H1 (cell line): ENCODE results near the gene RELT. TPM values are rescaled to one million over a fixed set of nuclear protein-coding genes. Genes with fewer than 3 reads are reported as not detected.

ENCODE experiments used
- RFX5 ChIP-seq: IDR thresholded peaks from 2 replicates; pipeline ENCODE4 v1.6.1; 2011; ENCODE audit warnings: low read depth, low read length, improper control_type of control experiment, borderline replicate concordance
- polyA plus RNA-seq, 7 experiments: library from polyadenylated mRNA; depleted of rRNA in 3 of 7; stranded (reverse) in 5 of 7; unstranded in 2 of 7; fragments of >200 nt in 5 of 7; fragments of 200-250 nt in 2 of 7; gene quantifications; 1 replicate in 5 of 7; 2 replicates in 1 of 7; 4 replicates in 1 of 7; pipeline versions ENCODE4 v1.2.1 to v1.2.3, GENCODE V29; 2011 to 2013; ENCODE audit warnings: missing spikeins in 2 of 7, mixed read lengths in 2 of 7
- total RNA-seq: library from RNA; stranded (reverse); fragmentation: NEBNext Ultra II Directional; extraction: Animal tissue kit (Norgen Biotek cat#: 25700); gene quantifications from 2 replicates; pipeline ENCODE4 v1.2.1, GENCODE V29; 2021

RELT gene
- total and polyA plus RNA-seq, 2 of the 8 experiments (the other 6 are each of a cell fraction or from before 2014, with no cell fraction given): 3.4 to 5.7 TPM

- no peak for TF ChIP-seq RFX5
These were observed 8.9 kb downstream of the RELT start (continued) for GRCh38 chr11:73384872-73385689.
